Stimulated activated CD4-positive, alpha-beta T cell treated with anti-CD3 and anti-CD28 coated beads, Interleukin-4, amount 100 ng/mL, for 24 hours (primary cell): ENCODE data around the gene MTFMT.
"Not testable (repeated sequence)": the region's sequence is repeated elsewhere in the genome, so short reads cannot be mapped to it uniquely, and the experiment has no call there.

Experiments
- DNase-seq: peaks from one replicate; pipeline ENCODE4 v3.0.0-alpha.2; 2020

MTFMT gene

GRCh38 chr15:65034719-65035118 lies 5.3 kb upstream of the MTFMT start:
- DNase-seq: no peak

- peak; percentile 37 for DNase-seq
Measured at GRCh38 chr15:65033659-65034269, 4.3 kb upstream of the MTFMT start.

GRCh38 chr15:65032801-65033537 lies 3.5 kb upstream of the MTFMT start:
- peak; percentile 34 for DNase-seq

GRCh38 chr15:65029736-65030208 lies 333 bp upstream of the MTFMT start:
- no peak for DNase-seq

- no peak for DNase-seq
Measured at GRCh38 chr15:65028338-65028737, 1.1 kb downstream of the MTFMT start.

GRCh38 chr15:65027593-65027992 lies 1.8 kb downstream of the MTFMT start:
- DNase-seq: no peak

- no peak for DNase-seq
Measured at GRCh38 chr15:65026756-65027155, 2.7 kb downstream of the MTFMT start.

GRCh38 chr15:65021488-65021887 lies 8.0 kb downstream of the MTFMT start:
- DNase-seq: no peak

GRCh38 chr15:65020419-65020818 lies 9.0 kb downstream of the MTFMT start:
- no peak for DNase-seq

- DNase-seq: not testable (repeated sequence)
Measured at GRCh38 chr15:65011198-65011597, 18.2 kb downstream of the MTFMT start.

- DNase-seq: no peak
Measured at GRCh38 chr15:65008983-65009382, 20.5 kb downstream of the MTFMT start.

- DNase-seq: no peak
Measured at GRCh38 chr15:65006876-65007275, 22.6 kb downstream of the MTFMT start.

GRCh38 chr15:65004993-65005392 lies 24.4 kb downstream of the MTFMT start:
- no peak for DNase-seq

GRCh38 chr15:64997745-64998375 lies 31.6 kb downstream of the MTFMT start:
- DNase-seq: no peak

- DNase-seq: no peak
Measured at GRCh38 chr15:64997066-64997465, 32.4 kb downstream of the MTFMT start.

GRCh38 chr15:64993290-64993689 lies 36.1 kb downstream of the MTFMT start:
- no peak for DNase-seq

GRCh38 chr15:64991536-64992135 lies 37.8 kb downstream of the MTFMT start:
- DNase-seq: no peak

- DNase-seq: no peak
Measured at GRCh38 chr15:64990168-64990470, 39.3 kb downstream of the MTFMT start.

GRCh38 chr15:64989416-64990167 lies 39.8 kb downstream of the MTFMT start, which contains the start of gene SPG21:
Gene SPG21, minus strand, starts transcription at chr15:64989914. Its CDS starts 6,345 bp downstream, at chr15:64983569.
- DNase-seq: peak; percentile 92

- no peak for DNase-seq
Measured at GRCh38 chr15:64987136-64987535, 42.3 kb downstream of the MTFMT start.

- no peak for DNase-seq
Measured at GRCh38 chr15:64985366-64986033, 43.9 kb downstream of the MTFMT start.

GRCh38 chr15:64982472-64982871 lies 47.0 kb downstream of the MTFMT start:
- DNase-seq: no peak
